WTC11 (cell line): ENCODE data around the gene C1GALT1C1L. TPM values are rescaled to one million over a fixed set of nuclear protein-coding genes. Genes with fewer than 3 reads are reported as not detected.

Experiments used
- ATAC-seq: fragments of 200-7000 bp; cut with Tn5 transposase; 2 replicates; pipeline ENCODE4 v1.10.0; 2021; ENCODE audit warnings: mild to moderate bottlenecking, moderate library complexity
- CTCF ChIA-PET: fragments of 300-600 bp; sonication (Branson Sonifier 250); formaldehyde crosslinking; loops from one replicate; lab custom pipeline; 2021; ENCODE audit warnings: antibody characterized with exemption; lab: Charles Lee
- POLR2A ChIA-PET: fragments of 350-600 bp; sonication (Branson Sonifier 250); formaldehyde crosslinking; loops from one replicate; lab custom pipeline; 2021; ENCODE audit warnings: antibody characterized with exemption; lab: Charles Lee
- DNase-seq: peaks from one replicate; pipeline ENCODE4 v3.0.0; 2021; ENCODE audit warnings: low spot score
- H3K27ac Mint-ChIP-seq: 2 replicates; pipeline ENCODE4 v1.8.0; 2021; ENCODE audit warnings: mixed read lengths
- H3K27me3 Mint-ChIP-seq: 2 replicates; pipeline ENCODE4 v1.8.0; 2021; ENCODE audit warnings: low read depth, mild to moderate bottlenecking, moderate library complexity, mixed read lengths
- H3K36me3 Mint-ChIP-seq: 2 replicates; pipeline ENCODE4 v1.8.0; 2021; ENCODE audit warnings: mixed read lengths
- H3K4me1 Mint-ChIP-seq: 2 replicates; pipeline ENCODE4 v1.8.0; 2022; ENCODE audit warnings: mixed read lengths
- H3K4me3 Mint-ChIP-seq: 2 replicates; pipeline ENCODE4 v1.8.0; 2021; ENCODE audit warnings: mild to moderate bottlenecking, moderate library complexity, mixed read lengths
- H3K9me3 Mint-ChIP-seq: 2 replicates; pipeline ENCODE4 v1.8.0; 2021; ENCODE audit warnings: mixed read lengths
- CBFB ChIP-seq: sonication (generic); formaldehyde crosslinking; IDR thresholded peaks from 2 replicates; pipeline ENCODE4 v1.8.1; 2022; ENCODE audit warnings: mild to moderate bottlenecking, low read depth, missing genetic modification reagents
- FOXJ3 ChIP-seq: sonication (generic); formaldehyde crosslinking; IDR thresholded peaks from 2 replicates; pipeline ENCODE4 v1.9.0; 2021; ENCODE audit warnings: missing genetic modification reagents, mild to moderate bottlenecking, borderline replicate concordance
- GRHL2 ChIP-seq: fragments of 250-450 bp; sonication (Bioruptor Pico); IDR thresholded peaks from 2 replicates; pipeline ENCODE4 v1.8.0; 2022; ENCODE audit warnings: mild to moderate bottlenecking, moderate library complexity; ENCODE audit not compliant: insufficient replicate concordance, severe bottlenecking
- JAZF1 ChIP-seq: fragments of 250-450 bp; sonication (Bioruptor Pico); IDR thresholded peaks from 2 replicates; pipeline ENCODE4 v1.9.0; 2021; ENCODE audit warnings: moderate library complexity, mild to moderate bottlenecking, inconsistent platforms
- JUN ChIP-seq: sonication (generic); formaldehyde crosslinking; IDR thresholded peaks from 2 replicates; pipeline ENCODE4 v1.8.0; 2023; ENCODE audit warnings: mild to moderate bottlenecking, missing genetic modification reagents
- RELA ChIP-seq: sonication (generic); formaldehyde crosslinking; IDR thresholded peaks from 2 replicates; pipeline ENCODE4 v1.8.1; 2022; ENCODE audit warnings: missing genetic modification reagents, mild to moderate bottlenecking, borderline replicate concordance
- RORB ChIP-seq: fragments of 250-450 bp; sonication (Bioruptor Pico); IDR thresholded peaks from 2 replicates; pipeline ENCODE4 v1.9.0; 2021; ENCODE audit warnings: mild to moderate bottlenecking
- SMAD3 ChIP-seq: sonication (generic); formaldehyde crosslinking; IDR thresholded peaks from 2 replicates; pipeline ENCODE4 v1.8.0; 2022; ENCODE audit warnings: missing genetic modification reagents, mild to moderate bottlenecking, borderline replicate concordance
- ZBTB21 ChIP-seq: sonication (generic); formaldehyde crosslinking; IDR thresholded peaks from 2 replicates; pipeline ENCODE4 v1.8.1; 2023; ENCODE audit warnings: mild to moderate bottlenecking, missing genetic modification reagents, borderline replicate concordance
- ZNF138 ChIP-seq: sonication (generic); formaldehyde crosslinking; conservative IDR thresholded peaks from 2 replicates; pipeline ENCODE4 v1.8.1; 2022; ENCODE audit warnings: mild to moderate bottlenecking, moderate library complexity, missing genetic modification reagents
- total RNA-seq: library from RNA; stranded (reverse); gene quantifications from 3 replicates; pipeline ENCODE4 v1.2.3, GENCODE V29; 2021
- TF ChIP-seq, protein P1 (sequence below): sonication (generic); formaldehyde crosslinking; IDR thresholded peaks from 2 replicates; pipeline ENCODE4 v1.8.0; 2023; ENCODE audit warnings: missing genetic modification reagents, mild to moderate bottlenecking, borderline replicate concordance
- TF ChIP-seq, protein P2 (sequence below): sonication (generic); formaldehyde crosslinking; IDR thresholded peaks from 2 replicates; pipeline ENCODE4 v1.8.0; 2022; ENCODE audit warnings: mild to moderate bottlenecking, missing genetic modification reagents
- TF ChIP-seq, protein P3 (sequence below): sonication (generic); formaldehyde crosslinking; IDR thresholded peaks from 2 replicates; pipeline ENCODE4 v1.8.1; 2022; ENCODE audit warnings: low read depth, missing genetic modification reagents, borderline replicate concordance
- TF ChIP-seq, protein P4 (sequence below): sonication (generic); formaldehyde crosslinking; IDR thresholded peaks from 2 replicates; pipeline ENCODE4 v1.8.1; 2023; ENCODE audit warnings: mild to moderate bottlenecking, missing genetic modification reagents, moderate library complexity
- TF ChIP-seq, protein P5 (sequence below): sonication (generic); formaldehyde crosslinking; IDR thresholded peaks from 2 replicates; pipeline ENCODE4 v1.8.1; 2023; ENCODE audit warnings: mild to moderate bottlenecking, missing genetic modification reagents, moderate library complexity

Gene C1GALT1C1L
- total RNA-seq, 1 experiment from 2014 or later: 0.44 TPM

- TF ChIP-seq, protein P1, sequence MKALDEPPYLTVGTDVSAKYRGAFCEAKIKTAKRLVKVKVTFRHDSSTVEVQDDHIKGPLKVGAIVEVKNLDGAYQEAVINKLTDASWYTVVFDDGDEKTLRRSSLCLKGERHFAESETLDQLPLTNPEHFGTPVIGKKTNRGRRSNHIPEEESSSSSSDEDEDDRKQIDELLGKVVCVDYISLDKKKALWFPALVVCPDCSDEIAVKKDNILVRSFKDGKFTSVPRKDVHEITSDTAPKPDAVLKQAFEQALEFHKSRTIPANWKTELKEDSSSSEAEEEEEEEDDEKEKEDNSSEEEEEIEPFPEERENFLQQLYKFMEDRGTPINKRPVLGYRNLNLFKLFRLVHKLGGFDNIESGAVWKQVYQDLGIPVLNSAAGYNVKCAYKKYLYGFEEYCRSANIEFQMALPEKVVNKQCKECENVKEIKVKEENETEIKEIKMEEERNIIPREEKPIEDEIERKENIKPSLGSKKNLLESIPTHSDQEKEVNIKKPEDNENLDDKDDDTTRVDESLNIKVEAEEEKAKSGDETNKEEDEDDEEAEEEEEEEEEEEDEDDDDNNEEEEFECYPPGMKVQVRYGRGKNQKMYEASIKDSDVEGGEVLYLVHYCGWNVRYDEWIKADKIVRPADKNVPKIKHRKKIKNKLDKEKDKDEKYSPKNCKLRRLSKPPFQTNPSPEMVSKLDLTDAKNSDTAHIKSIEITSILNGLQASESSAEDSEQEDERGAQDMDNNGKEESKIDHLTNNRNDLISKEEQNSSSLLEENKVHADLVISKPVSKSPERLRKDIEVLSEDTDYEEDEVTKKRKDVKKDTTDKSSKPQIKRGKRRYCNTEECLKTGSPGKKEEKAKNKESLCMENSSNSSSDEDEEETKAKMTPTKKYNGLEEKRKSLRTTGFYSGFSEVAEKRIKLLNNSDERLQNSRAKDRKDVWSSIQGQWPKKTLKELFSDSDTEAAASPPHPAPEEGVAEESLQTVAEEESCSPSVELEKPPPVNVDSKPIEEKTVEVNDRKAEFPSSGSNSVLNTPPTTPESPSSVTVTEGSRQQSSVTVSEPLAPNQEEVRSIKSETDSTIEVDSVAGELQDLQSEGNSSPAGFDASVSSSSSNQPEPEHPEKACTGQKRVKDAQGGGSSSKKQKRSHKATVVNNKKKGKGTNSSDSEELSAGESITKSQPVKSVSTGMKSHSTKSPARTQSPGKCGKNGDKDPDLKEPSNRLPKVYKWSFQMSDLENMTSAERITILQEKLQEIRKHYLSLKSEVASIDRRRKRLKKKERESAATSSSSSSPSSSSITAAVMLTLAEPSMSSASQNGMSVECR: no peak
- TF ChIP-seq FOXJ3 (CRISPR knock-in tag) (no peak), JAZF1 (CRISPR knock-in tag) (no peak), GRHL2 (no peak), SMAD3 (CRISPR knock-in tag) (no peak), RORB (CRISPR knock-in tag) (no peak)
- TF ChIP-seq, protein P2, sequence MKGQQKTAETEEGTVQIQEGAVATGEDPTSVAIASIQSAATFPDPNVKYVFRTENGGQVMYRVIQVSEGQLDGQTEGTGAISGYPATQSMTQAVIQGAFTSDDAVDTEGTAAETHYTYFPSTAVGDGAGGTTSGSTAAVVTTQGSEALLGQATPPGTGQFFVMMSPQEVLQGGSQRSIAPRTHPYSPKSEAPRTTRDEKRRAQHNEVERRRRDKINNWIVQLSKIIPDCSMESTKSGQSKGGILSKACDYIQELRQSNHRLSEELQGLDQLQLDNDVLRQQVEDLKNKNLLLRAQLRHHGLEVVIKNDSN (CRISPR knock-in tag): no peak
Measured at GRCh38 chr2:43708178-43708577, 31.9 kb upstream of the C1GALT1C1L start (continued).

DNA sequence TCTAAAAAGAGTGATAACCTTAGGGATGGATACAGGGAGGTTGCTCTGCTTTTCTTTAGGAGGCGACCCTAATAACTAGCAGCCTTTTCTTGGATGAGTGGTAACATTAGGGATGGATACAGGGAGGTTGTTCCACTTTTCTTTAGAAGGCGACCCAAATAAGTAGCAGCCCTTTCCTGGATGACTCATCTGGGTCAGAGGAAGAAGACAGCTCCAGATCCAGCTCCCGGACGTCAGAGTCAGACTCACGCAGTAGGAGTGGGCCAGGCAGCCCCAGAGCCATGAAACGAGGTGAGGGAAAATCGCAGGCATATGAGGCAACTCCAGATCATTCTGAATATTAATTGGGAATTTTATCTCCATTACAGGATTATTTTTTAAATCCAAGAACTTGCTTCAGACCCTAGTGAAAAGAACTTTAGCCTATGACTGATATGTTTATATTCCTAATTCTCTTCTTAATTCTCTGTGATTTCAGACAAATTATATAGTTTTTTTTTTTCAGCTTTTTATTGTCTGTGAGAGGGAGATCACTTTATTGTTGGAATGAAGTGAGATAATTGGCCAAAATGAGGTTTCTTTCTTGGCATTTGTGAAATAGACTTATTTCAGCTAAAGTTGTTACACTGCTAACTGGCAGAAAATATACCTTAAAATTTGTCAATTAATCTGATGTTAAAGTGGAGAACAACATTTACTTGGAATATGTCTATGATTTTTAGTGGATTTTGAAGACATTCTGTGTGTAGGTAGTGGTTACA, 31.2 kb upstream of the C1GALT1C1L start:
- DNase-seq: no peak
- H3K27me3 Mint-ChIP-seq: no peaks in the 10 kb centered on the region
- POLR2A ChIA-PET: no interaction called here
- H3K27ac Mint-ChIP-seq: no peak overlapping the region
- TF ChIP-seq, protein P3, sequence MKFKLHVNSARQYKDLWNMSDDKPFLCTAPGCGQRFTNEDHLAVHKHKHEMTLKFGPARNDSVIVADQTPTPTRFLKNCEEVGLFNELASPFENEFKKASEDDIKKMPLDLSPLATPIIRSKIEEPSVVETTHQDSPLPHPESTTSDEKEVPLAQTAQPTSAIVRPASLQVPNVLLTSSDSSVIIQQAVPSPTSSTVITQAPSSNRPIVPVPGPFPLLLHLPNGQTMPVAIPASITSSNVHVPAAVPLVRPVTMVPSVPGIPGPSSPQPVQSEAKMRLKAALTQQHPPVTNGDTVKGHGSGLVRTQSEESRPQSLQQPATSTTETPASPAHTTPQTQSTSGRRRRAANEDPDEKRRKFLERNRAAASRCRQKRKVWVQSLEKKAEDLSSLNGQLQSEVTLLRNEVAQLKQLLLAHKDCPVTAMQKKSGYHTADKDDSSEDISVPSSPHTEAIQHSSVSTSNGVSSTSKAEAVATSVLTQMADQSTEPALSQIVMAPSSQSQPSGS: no peak
- TF ChIP-seq CBFB (CRISPR knock-in tag) (no peak), JUN (CRISPR knock-in tag) (no peak), RELA (CRISPR knock-in tag) (no peak), ZBTB21 (CRISPR knock-in tag) (no peak), JAZF1 (CRISPR knock-in tag) (no peak), ZNF138 (CRISPR knock-in tag) (no peak)
- TF ChIP-seq, protein P4, sequence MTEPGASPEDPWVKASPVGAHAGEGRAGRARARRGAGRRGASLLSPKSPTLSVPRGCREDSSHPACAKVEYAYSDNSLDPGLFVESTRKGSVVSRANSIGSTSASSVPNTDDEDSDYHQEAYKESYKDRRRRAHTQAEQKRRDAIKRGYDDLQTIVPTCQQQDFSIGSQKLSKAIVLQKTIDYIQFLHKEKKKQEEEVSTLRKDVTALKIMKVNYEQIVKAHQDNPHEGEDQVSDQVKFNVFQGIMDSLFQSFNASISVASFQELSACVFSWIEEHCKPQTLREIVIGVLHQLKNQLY: no peak
- TF ChIP-seq, protein P5, sequence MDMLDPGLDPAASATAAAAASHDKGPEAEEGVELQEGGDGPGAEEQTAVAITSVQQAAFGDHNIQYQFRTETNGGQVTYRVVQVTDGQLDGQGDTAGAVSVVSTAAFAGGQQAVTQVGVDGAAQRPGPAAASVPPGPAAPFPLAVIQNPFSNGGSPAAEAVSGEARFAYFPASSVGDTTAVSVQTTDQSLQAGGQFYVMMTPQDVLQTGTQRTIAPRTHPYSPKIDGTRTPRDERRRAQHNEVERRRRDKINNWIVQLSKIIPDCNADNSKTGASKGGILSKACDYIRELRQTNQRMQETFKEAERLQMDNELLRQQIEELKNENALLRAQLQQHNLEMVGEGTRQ (CRISPR knock-in tag): no peak
- TF ChIP-seq, all 79 proteins: peak for 0
- Mint-ChIP-seq H3K9me3 (no peaks in the 10 kb centered on the region), H3K4me3 (no peak overlapping the region), H3K4me1 (peaks cover 3% of the 10 kb centered on the region), H3K36me3 (no peaks in the 10 kb centered on the region)
- CTCF ChIA-PET: interaction anchor here (0.7 kb wide), 2 partner anchors 102 to 174 kb away, joined by 3 to 6 read pairs; no protein-coding TSS in a partner anchor
- ATAC-seq: no peak
